GM12873 (cell line): ENCODE measurements around the gene UVSSA.

ENCODE experiments used
- TF ChIP-seq, protein P1 (sequence below): IDR thresholded peaks from 2 replicates; pipeline ENCODE4 v1.5.1; 2012; ENCODE audit warnings: low read depth, mild to moderate bottlenecking, moderate library complexity, low read length, control low read depth; ENCODE audit not compliant: insufficient read depth; ENCODE audit errors: missing control alignments

UVSSA gene

DNA sequence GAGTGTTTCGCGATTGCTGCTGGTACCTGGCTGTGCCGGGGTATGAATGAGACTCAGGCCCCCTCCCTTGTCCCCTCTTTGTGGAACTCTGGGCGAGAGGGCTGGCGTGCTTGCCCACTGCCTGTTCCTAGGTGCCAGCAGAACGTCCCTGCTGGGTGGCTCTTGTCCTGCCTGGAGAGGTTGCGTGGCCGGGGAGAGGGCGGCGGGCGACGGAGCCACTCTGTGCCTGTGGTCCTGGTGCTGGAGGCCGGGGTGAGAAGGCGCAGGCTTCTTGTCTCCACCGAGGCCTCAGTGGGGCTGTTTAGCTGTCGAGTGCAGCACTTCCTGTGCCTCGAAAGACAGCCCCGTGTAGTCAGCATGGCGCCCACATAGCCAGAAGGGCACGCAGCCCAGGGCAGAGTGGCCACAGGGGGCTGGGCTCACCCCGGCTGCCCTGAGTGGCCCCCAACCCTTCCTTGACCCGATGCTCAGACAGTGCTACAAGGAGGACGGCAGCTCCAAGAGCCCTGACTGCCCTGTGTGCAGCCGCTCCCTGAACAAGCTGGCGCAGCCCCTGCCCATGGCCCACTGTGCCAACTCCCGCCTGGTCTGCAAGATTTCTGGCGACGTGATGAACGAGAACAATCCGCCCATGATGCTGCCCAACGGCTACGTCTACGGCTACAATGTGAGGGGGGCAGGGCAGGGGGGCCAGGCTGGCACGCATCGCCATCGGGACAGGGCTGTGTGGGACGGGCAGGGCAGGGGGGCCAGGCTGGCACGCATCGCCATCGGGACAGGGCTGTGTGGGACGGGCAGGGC is 8.9 kb upstream of the UVSSA start:
- TF ChIP-seq, protein P1, sequence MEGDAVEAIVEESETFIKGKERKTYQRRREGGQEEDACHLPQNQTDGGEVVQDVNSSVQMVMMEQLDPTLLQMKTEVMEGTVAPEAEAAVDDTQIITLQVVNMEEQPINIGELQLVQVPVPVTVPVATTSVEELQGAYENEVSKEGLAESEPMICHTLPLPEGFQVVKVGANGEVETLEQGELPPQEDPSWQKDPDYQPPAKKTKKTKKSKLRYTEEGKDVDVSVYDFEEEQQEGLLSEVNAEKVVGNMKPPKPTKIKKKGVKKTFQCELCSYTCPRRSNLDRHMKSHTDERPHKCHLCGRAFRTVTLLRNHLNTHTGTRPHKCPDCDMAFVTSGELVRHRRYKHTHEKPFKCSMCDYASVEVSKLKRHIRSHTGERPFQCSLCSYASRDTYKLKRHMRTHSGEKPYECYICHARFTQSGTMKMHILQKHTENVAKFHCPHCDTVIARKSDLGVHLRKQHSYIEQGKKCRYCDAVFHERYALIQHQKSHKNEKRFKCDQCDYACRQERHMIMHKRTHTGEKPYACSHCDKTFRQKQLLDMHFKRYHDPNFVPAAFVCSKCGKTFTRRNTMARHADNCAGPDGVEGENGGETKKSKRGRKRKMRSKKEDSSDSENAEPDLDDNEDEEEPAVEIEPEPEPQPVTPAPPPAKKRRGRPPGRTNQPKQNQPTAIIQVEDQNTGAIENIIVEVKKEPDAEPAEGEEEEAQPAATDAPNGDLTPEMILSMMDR, result no peak

DNA sequence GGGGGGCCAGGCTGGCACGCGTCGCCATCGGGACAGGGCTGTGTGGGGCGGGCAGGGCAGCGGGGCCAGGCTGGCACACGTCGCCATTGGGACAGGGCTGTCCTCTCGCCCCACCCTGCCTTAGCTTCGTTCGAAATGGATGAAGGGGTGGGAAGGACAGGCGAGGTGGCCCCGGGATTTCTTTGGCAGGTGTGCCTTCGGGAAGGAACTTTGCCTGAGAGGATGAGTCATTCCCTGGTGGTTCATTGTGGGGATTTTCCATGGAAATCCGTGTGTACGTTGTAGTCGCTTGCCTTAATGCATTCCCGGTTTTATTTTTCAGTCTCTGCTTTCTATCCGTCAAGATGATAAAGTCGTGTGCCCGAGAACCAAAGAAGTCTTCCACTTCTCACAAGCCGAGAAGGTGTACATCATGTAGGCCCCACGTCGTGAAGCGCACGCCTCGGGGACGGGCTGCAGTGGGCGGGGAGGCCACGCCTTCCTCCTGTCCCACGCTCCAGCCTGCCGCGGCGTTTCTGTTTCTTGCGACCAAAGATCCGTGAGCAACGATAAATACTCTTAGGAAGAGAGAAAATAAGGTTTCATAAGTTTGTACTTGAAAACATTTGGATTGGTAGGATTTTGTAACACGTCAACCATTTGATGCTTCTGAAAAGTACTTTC is 8.1 kb upstream of the UVSSA start:
- TF ChIP-seq, protein P1, result no peak

DNA sequence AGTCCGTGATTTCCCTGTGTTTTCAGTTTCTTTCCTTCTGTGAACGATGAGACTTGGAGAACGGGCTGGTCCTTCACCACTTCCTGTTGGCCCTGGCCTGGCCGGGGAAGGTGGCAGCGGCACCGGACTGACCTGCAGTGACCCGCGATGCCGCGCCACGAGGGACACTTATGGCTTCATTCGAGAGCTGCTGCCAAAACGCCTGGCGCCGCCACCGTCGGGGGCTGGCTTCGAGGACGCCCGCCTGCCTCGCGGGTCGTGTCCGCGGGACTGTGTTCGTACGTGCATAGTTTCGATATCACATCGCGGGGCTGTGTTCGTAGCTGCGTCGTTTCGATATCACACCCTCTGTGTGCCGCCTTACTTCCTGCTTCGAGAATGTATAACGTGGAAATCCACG is 7.5 kb upstream of the UVSSA start:
- TF ChIP-seq, protein P1, result no peak

DNA sequence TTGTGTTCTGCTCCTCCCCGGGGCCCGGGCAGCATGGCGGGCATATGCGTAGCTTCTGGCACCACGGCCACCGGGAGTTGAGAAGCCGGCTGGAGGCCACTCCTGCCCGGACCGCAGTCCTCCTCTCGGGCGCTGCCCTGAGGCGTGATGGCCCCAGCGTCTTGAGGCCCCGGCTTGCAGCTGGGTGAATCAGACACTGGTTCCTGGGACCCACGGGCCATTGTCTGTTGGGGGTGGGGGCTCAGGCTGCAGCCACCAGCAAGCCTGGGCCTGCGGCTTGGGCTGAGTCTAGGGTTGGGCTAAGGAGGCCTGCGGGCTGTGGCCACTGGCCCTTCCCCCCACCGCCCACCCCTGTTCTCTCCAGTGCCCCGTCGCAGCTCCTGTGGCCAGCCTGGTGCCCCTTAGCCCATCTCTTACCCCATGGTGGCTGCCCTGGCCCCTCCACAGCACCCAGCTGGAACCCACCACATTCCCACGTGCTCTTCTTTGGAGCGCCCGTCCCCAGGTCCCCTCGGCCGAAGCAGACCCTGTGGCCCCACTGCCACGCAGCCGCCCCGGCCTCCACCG is 6.7 kb upstream of the UVSSA start:
- TF ChIP-seq, protein P1, result no peak

DNA sequence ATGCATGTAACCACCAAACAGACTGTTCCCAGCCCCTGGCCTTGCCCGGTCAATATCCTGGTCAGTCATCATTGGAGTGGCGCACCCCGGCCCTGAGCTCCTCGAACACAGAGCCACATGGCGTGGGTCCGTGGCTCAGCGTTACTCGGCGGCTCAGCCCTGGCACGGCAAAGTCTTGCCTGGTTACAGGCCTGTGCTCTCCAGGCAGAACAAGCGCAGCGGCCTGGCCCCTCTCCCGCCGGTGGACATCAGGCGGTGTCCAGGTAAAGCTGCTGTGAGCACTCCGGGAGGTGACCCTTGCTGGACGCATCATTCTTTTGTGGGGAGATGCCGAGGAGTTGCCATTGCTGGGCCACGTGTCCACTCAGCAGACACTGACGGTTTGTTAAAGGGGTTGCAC is 6.1 kb upstream of the UVSSA start:
- TF ChIP-seq, protein P1, result no peak

DNA sequence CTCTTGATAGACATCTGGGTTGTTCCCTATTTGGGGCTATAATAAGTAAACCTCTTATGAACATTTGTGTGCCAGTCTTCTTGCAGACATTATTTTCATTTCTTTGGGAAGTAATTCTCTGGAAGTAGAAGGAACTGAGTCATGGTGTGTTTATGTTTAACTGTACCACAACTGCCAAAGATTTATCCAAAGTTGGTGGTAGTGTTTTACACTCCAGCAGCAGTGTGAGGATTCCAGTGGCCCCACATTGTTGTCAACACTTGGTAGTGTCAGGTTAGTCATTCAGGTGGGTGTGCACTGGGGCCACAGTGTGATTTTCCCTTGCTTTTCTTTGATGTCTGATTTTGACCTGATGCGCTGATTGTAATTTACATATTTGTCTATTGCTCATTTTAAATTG is 5.0 kb upstream of the UVSSA start:
- TF ChIP-seq, protein P1, result no peak

DNA sequence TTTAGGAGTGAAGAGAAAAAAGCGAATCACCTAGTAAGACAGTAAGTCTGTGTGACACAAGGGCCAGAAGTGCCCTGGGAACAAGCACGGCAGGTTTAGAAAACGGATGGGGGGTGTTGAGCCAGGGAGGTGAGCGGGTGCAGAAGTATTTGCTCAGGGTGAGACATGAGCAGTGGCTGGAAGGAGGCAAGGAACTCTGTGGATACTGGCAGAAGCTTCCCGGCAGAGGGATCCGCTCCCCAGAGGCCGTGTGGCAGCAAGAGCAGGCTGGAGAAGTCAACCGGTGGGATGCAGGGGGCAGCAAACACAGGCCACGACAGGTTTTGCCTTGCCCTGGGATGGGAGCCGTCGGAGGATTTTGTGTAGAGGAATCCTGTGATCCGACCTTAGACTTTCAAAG is 2.3 kb upstream of the UVSSA start:
- TF ChIP-seq, protein P1, result no peak
